Measurements from ENCODE around the gene CA6. TPM values are rescaled to one million over a fixed set of nuclear protein-coding genes. Genes with fewer than 3 reads are reported as not detected.

Gene CA6
- total RNA-seq, 1 experiment from 2014 or later, result 0.11 TPM

GRCh38 chr1:9006956-9007615 is 61.4 kb downstream of the CA6 start:
- peaks cover 10% of the 10 kb centered on the region for H3K4me1 Mint-ChIP-seq

GRCh38 chr1:9008236-9008635 is 62.6 kb downstream of the CA6 start:
- peak overlapping the region; percentile 21; the same call in 1 of the 2 replicates for H3K27ac Mint-ChIP-seq
- ChIA-PET CTCF (interaction anchor here (0.6 to 5.3 kb wide), 5 partner anchors 10 to 93 kb away, joined by 3 to 48 read pairs (median 4); no protein-coding TSS in a partner anchor), POLR2A (no interaction called here)
- no peak overlapping the region for H3K4me3 Mint-ChIP-seq
- no peaks in the 10 kb centered on the region; the same call in 1 of the 2 replicates for H3K27me3 Mint-ChIP-seq (ENCODE audit: low read depth)
- no peak for ATAC-seq
- no peaks in the 10 kb centered on the region for H3K9me3 Mint-ChIP-seq
- H3K36me3 Mint-ChIP-seq, result no peaks in the 10 kb centered on the region
- no peak for DNase-seq (ENCODE audit: low spot score)
- peaks cover 4% of the 10 kb centered on the region for H3K4me1 Mint-ChIP-seq
- TF ChIP-seq, protein P1, sequence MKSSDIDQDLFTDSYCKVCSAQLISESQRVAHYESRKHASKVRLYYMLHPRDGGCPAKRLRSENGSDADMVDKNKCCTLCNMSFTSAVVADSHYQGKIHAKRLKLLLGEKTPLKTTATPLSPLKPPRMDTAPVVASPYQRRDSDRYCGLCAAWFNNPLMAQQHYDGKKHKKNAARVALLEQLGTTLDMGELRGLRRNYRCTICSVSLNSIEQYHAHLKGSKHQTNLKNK (CRISPR knock-in tag; IDR thresholded peaks at IDR 0.05), result no peak

More at GRCh38 chr1:9006956-9007615, 61.4 kb downstream of the CA6 start:
- Mint-ChIP-seq H3K36me3 (no peaks in the 10 kb centered on the region), H3K27me3 (ENCODE audit: low read depth) (no peaks in the 10 kb centered on the region; the same call in 1 of the 2 replicates), H3K27ac (no peak overlapping the region), H3K9me3 (no peaks in the 10 kb centered on the region), H3K4me3 (no peak overlapping the region)
- ATAC-seq, result no peak
- ChIA-PET CTCF (interaction anchor here (3.9 to 5.3 kb wide), 2 partner anchors 44 to 94 kb away, joined by 15 to 48 read pairs; no protein-coding TSS in a partner anchor), POLR2A (no interaction called here)
- no peak for DNase-seq (ENCODE audit: low spot score)
- TF ChIP-seq RORB (CRISPR knock-in tag; IDR thresholded peaks at IDR 0.05) (no peak), JAZF1 (CRISPR knock-in tag; IDR thresholded peaks at IDR 0.05) (no peak)

- H3K36me3 Mint-ChIP-seq, result no peaks in the 10 kb centered on the region
- peaks cover 3% of the 10 kb centered on the region; the same call in 1 of the 2 replicates for H3K4me1 Mint-ChIP-seq
- H3K27me3 Mint-ChIP-seq (ENCODE audit: low read depth), result no peaks in the 10 kb centered on the region; the same call in 1 of the 2 replicates
- POLR2A ChIA-PET, result interaction anchor here (0.6 to 1.8 kb wide), 2 partner anchors 65 to 92 kb away, joined by 3 to 7 read pairs; no protein-coding TSS in a partner anchor
- no peak overlapping the region for H3K4me3 Mint-ChIP-seq
- peak overlapping the region; percentile 63 for H3K27ac Mint-ChIP-seq
- DNase-seq (ENCODE audit: low spot score) (peak; percentile 83), ATAC-seq (peak; percentile 83)
- CTCF ChIA-PET, result interaction anchor here (0.5 to 5.3 kb wide), 18 partner anchors 9 to 192 kb away, joined by 3 to 48 read pairs (median 5); no protein-coding TSS in a partner anchor
- no peaks in the 10 kb centered on the region for H3K9me3 Mint-ChIP-seq
- no peak for TF ChIP-seq KAT7 (CRISPR knock-in tag; IDR thresholded peaks at IDR 0.05; ENCODE audit: borderline replicate concordance)
- no peak for TF ChIP-seq ATF2 (CRISPR knock-in tag; IDR thresholded peaks at IDR 0.05; ENCODE audit: borderline replicate concordance, low read depth)
- TF ChIP-seq RELA (CRISPR knock-in tag; IDR thresholded peaks at IDR 0.05; ENCODE audit: borderline replicate concordance), result no peak
- TF ChIP-seq EMX1 (CRISPR knock-in tag; IDR thresholded peaks at IDR 0.05), result peak; percentile 97
- 0 out of 2 replicates have a peak, but pooled peaks have one; percentile 31 for TF ChIP-seq NFE2L1 (CRISPR knock-in tag; IDR thresholded peaks at IDR 0.05)
- no peak for TF ChIP-seq ZBTB21 (CRISPR knock-in tag; IDR thresholded peaks at IDR 0.05; ENCODE audit: borderline replicate concordance)
- peak; percentile 98 for TF ChIP-seq PRRX2 (CRISPR knock-in tag; IDR thresholded peaks at IDR 0.05)
- TF ChIP-seq, protein P2, sequence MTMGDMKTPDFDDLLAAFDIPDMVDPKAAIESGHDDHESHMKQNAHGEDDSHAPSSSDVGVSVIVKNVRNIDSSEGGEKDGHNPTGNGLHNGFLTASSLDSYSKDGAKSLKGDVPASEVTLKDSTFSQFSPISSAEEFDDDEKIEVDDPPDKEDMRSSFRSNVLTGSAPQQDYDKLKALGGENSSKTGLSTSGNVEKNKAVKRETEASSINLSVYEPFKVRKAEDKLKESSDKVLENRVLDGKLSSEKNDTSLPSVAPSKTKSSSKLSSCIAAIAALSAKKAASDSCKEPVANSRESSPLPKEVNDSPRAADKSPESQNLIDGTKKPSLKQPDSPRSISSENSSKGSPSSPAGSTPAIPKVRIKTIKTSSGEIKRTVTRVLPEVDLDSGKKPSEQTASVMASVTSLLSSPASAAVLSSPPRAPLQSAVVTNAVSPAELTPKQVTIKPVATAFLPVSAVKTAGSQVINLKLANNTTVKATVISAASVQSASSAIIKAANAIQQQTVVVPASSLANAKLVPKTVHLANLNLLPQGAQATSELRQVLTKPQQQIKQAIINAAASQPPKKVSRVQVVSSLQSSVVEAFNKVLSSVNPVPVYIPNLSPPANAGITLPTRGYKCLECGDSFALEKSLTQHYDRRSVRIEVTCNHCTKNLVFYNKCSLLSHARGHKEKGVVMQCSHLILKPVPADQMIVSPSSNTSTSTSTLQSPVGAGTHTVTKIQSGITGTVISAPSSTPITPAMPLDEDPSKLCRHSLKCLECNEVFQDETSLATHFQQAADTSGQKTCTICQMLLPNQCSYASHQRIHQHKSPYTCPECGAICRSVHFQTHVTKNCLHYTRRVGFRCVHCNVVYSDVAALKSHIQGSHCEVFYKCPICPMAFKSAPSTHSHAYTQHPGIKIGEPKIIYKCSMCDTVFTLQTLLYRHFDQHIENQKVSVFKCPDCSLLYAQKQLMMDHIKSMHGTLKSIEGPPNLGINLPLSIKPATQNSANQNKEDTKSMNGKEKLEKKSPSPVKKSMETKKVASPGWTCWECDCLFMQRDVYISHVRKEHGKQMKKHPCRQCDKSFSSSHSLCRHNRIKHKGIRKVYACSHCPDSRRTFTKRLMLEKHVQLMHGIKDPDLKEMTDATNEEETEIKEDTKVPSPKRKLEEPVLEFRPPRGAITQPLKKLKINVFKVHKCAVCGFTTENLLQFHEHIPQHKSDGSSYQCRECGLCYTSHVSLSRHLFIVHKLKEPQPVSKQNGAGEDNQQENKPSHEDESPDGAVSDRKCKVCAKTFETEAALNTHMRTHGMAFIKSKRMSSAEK (CRISPR knock-in tag; IDR thresholded peaks at IDR 0.05; ENCODE audit: borderline replicate concordance), result peak; percentile 98
- no peak for TF ChIP-seq ATF1 (CRISPR knock-in tag; IDR thresholded peaks at IDR 0.05)
- peak; percentile 92 for TF ChIP-seq AR (CRISPR knock-in tag; IDR thresholded peaks at IDR 0.05)
- 0 out of 2 replicates have a peak, but pooled peaks have one; percentile 49 for TF ChIP-seq TEAD4 (CRISPR knock-in tag; IDR thresholded peaks at IDR 0.05)
- peak; percentile 84 for TF ChIP-seq ZNF425 (CRISPR knock-in tag; conservative IDR thresholded peaks at IDR 0.05)
- 0 out of 2 replicates have a peak, but pooled peaks have one; percentile 54 for TF ChIP-seq IRF1 (CRISPR knock-in tag; IDR thresholded peaks at IDR 0.05)
Observed at GRCh38 chr1:9009438-9010370, 64.0 kb downstream of the CA6 start.

All from WTC11 (cell line).